T-helper 1 cell (primary cell): Measurements from ENCODE around the gene NOX5.

Experiments used
- DNase-seq, 5 donors: peaks; one replicate each; pipeline ENCODE4 v3.0.0-alpha.2; 2012 to 2020

Gene NOX5

GRCh38 chr15:68990992-68991500 is 23.4 kb upstream of the NOX5 start:
- no peak for DNase-seq

GRCh38 chr15:68991723-68992122 is 22.8 kb upstream of the NOX5 start:
- DNase-seq, result no peak

GRCh38 chr15:68992696-68993095 is 21.8 kb upstream of the NOX5 start:
- DNase-seq, result no peak

GRCh38 chr15:68993276-68993675 is 21.2 kb upstream of the NOX5 start:
- DNase-seq, result no peak

- DNase-seq, result no peak
These were observed 20.3 kb upstream of the NOX5 start for GRCh38 chr15:68994149-68994548.

GRCh38 chr15:68994981-68995761 is 19.3 kb upstream of the NOX5 start:
- DNase-seq, result no peak

GRCh38 chr15:68997050-68997449 is 17.4 kb upstream of the NOX5 start:
- no peak for DNase-seq

- DNase-seq, result no peak
These were observed 16.3 kb upstream of the NOX5 start for GRCh38 chr15:68997930-68998777.

GRCh38 chr15:68999091-68999490 is 15.4 kb upstream of the NOX5 start:
- no peak for DNase-seq

GRCh38 chr15:69000091-69000490 is 14.4 kb upstream of the NOX5 start:
- no peak for DNase-seq

GRCh38 chr15:69000725-69001503 is 13.6 kb upstream of the NOX5 start:
- DNase-seq, result no peak

GRCh38 chr15:69002783-69003182 is 11.7 kb upstream of the NOX5 start:
- no peak for DNase-seq

GRCh38 chr15:69004011-69004410 is 10.5 kb upstream of the NOX5 start:
- DNase-seq, result no peak

GRCh38 chr15:69008056-69008455 is 6.4 kb upstream of the NOX5 start:
- DNase-seq, result no peak

GRCh38 chr15:69009341-69009740 is 5.2 kb upstream of the NOX5 start:
- DNase-seq, result no peak

- DNase-seq, result no peak
These were observed 2.9 kb upstream of the NOX5 start for GRCh38 chr15:69011641-69012040.

GRCh38 chr15:69012761-69013364 is 1.6 kb upstream of the NOX5 start:
- DNase-seq, result no peak

- DNase-seq, result no peak
These were observed 629 bp upstream of the NOX5 start for GRCh38 chr15:69013726-69014406.

- no peak for DNase-seq
These were observed 1.1 kb downstream of the NOX5 start for GRCh38 chr15:69015591-69015990.

GRCh38 chr15:69016021-69016595 is 1.6 kb downstream of the NOX5 start:
- DNase-seq, result no peak

- DNase-seq, result no peak
These were observed 3.5 kb downstream of the NOX5 start for GRCh38 chr15:69017978-69018377.

- no peak for DNase-seq
These were observed 4.5 kb downstream of the NOX5 start for GRCh38 chr15:69018951-69019350.
